Ishikawa (cell line): ENCODE data around the gene ABR.

Experiments used
- CEBPB ChIP-seq: IDR thresholded peaks from 2 replicates; pipeline ENCODE4 v1.6.1; 2012
- EP300 ChIP-seq: IDR thresholded peaks from 2 replicates; pipeline ENCODE4 v1.6.1; 2012; ENCODE audit warnings: borderline replicate concordance
- FOXM1 ChIP-seq: IDR thresholded peaks from 2 replicates; pipeline ENCODE4 v1.6.1; 2012; ENCODE audit warnings: low read depth, borderline replicate concordance
- MAX ChIP-seq: IDR thresholded peaks from 2 replicates; pipeline ENCODE4 v1.6.1; 2012
- NFIC ChIP-seq: IDR thresholded peaks from 2 replicates; pipeline ENCODE4 v1.6.1; 2012
- RAD21 ChIP-seq: IDR thresholded peaks from 2 replicates; pipeline ENCODE4 v1.6.1; 2012; ENCODE audit warnings: low read depth
- REST ChIP-seq: IDR thresholded peaks from 2 replicates; pipeline ENCODE4 v1.6.1; 2012; ENCODE audit warnings: low read depth, mild to moderate bottlenecking
- TCF12 ChIP-seq: IDR thresholded peaks from 2 replicates; pipeline ENCODE4 v1.6.1; 2012; ENCODE audit warnings: low read depth
- YY1 ChIP-seq: IDR thresholded peaks from 2 replicates; pipeline ENCODE4 v1.6.1; 2012; ENCODE audit warnings: low read depth

- no peak for TF ChIP-seq YY1
- no peak for TF ChIP-seq FOXM1
- no peak for TF ChIP-seq CEBPB
- no peak for TF ChIP-seq TCF12
- no peak for TF ChIP-seq EP300
- no peak for TF ChIP-seq REST
- TF ChIP-seq RAD21 = no peak
- no peak for TF ChIP-seq MAX
- no peak for TF ChIP-seq NFIC
Observed at GRCh38 chr17:1036845-1037237, 142.9 kb downstream of the ABR start.
